ENCODE results near the gene CTU1.
A peak's percentile ranks its signal among the peaks of the same experiment; 100 is the strongest.

The CTU1 gene

DNA sequence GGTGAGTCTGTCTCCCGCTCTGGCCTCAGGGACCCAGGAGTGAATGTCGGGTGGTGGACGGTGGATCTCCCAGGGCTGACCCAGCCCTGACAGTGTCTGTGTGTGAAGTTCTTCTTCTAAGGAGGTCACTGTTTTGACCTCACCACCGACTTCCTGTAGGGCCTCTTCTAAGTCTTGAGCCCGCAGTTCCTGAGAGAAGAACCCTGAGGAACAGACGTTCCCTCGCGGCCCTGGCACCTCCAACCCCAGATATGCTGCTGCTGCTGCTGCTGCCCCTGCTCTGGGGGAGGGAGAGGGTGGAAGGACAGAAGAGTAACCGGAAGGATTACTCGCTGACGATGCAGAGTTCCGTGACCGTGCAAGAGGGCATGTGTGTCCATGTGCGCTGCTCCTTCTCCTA, 33.9 kb upstream of the CTU1 start, which contains the start of gene SIGLEC7:
Gene SIGLEC7, plus strand, starts transcription at position 183 of the 400 bp plus-strand sequence. Its CDS starts 69 bp downstream, at position 252.
- Histone ChIP-seq H3K9me3 (no peaks in the 10 kb centered on the region), H3K4me1 (no peaks in the 10 kb centered on the region), H3K36me3 (no peaks in the 10 kb centered on the region), H3K4me3 (no peak within 1 kb of the TSS), H3K27ac (no peak within 1 kb of the TSS), H3K27me3 (peaks cover 0 to 34% of the 10 kb centered on the region in 2 donors)
- DNase-seq, result peak in 1 of 2 donors; percentile 58
- TF ChIP-seq, protein P1, sequence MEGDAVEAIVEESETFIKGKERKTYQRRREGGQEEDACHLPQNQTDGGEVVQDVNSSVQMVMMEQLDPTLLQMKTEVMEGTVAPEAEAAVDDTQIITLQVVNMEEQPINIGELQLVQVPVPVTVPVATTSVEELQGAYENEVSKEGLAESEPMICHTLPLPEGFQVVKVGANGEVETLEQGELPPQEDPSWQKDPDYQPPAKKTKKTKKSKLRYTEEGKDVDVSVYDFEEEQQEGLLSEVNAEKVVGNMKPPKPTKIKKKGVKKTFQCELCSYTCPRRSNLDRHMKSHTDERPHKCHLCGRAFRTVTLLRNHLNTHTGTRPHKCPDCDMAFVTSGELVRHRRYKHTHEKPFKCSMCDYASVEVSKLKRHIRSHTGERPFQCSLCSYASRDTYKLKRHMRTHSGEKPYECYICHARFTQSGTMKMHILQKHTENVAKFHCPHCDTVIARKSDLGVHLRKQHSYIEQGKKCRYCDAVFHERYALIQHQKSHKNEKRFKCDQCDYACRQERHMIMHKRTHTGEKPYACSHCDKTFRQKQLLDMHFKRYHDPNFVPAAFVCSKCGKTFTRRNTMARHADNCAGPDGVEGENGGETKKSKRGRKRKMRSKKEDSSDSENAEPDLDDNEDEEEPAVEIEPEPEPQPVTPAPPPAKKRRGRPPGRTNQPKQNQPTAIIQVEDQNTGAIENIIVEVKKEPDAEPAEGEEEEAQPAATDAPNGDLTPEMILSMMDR (IDR thresholded peaks at IDR 0.05), result no peak
- intact Hi-C loops (cut with DNase I; ENCODE audit: low total_unique reads), result no loop called here

DNA sequence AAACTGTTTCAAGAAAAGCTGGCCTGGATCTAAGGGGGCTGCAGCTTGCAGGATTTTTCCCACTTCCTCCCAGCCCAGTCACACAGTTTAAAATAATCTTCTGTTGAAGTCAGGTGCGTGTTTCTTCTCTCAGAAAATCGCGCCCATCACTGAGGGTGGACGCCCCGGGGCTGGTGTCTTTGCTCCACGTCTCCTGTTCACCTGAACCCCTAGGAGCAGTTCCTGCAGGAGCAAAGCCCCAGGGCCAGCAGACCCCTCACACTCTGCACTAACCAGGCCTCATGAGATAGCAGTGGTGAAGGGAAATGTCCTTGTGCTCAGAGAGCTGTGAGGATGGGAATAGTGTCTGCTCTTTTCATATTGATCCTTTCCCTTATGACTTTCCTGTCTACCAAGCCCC, 33.0 kb upstream of the CTU1 start:
- no peaks in the 10 kb centered on the region for H3K9me3 ChIP-seq
- TF ChIP-seq, protein P1 (IDR thresholded peaks at IDR 0.05), result no peak

DNA sequence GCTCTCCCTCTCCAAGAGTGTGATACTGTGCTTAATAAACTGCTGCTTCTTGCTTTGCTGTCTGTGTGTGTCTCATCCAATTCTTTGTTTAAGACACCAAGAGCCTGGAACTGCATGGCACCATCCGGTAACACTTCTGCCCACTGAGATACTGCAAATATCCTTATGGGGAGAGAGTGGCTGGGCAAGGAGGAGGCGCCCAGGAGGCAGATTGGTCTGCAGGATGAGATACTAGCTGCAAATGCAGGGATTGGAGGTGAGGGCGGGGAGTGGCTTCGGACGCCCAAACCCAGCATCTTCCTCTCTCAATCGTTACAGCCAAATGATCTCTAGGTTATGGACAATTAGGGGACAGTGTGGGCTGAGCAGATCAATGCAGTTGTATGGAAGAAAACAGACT, 32.2 kb upstream of the CTU1 start:
- Histone ChIP-seq H3K27ac (no peak overlapping the region), H3K4me3 (no peak overlapping the region), H3K27me3 (peaks cover 0 to 36% of the 10 kb centered on the region in 2 donors), H3K4me1 (no peaks in the 10 kb centered on the region), H3K9me3 (no peaks in the 10 kb centered on the region), H3K36me3 (no peaks in the 10 kb centered on the region)
- no peak for DNase-seq
- intact Hi-C loops (cut with DNase I; ENCODE audit: low total_unique reads), result no loop called here
- TF ChIP-seq, protein P1 (IDR thresholded peaks at IDR 0.05), result no peak

More for the DNA sequence above, 33.0 kb upstream of the CTU1 start:
- Histone ChIP-seq H3K27me3 (peaks cover 0 to 36% of the 10 kb centered on the region in 2 donors), H3K4me3 (no peak overlapping the region), H3K27ac (no peak overlapping the region), H3K4me1 (no peaks in the 10 kb centered on the region), H3K36me3 (no peaks in the 10 kb centered on the region)
- intact Hi-C loops (cut with DNase I; ENCODE audit: low total_unique reads), result no loop called here
- no peak for DNase-seq

DNA sequence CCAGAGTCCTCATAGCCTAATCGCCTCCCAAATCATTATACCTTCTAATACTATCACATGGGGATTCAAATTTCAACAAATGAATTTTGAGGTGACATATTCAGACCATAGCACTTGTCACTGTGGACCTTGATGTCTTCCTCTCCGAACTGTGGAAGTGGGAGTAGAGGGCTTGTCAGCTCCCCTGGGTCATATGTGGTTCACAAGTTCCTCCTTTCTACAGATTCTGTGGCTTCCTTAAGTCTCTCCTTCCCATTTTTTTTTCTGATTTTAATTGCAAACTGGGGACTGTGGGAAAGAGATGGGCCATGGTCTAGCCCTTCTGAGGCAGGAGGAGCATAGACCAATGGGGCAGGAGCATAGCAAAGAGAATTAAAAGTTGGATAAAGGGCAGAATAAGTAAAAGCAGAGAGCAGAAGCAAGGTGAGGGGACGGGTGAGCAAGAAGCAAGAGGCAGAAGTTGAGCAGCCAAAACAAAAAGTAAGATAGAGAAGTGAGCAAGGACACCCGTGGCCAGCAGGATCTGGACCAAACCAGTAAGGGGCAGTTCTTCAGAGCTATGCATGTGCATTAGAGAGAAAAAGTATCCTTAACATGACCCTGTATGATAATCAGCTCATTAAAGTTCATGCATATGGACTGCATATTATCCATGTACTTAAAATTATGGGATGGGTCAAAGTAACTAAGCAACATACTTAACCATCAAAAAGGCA, 31.2 kb upstream of the CTU1 start:
- peak in 1 of 2 donors; percentile 53 for DNase-seq
- intact Hi-C loops (cut with DNase I; ENCODE audit: low total_unique reads), result no loop called here
- no peak overlapping the region for H3K27ac ChIP-seq

DNA sequence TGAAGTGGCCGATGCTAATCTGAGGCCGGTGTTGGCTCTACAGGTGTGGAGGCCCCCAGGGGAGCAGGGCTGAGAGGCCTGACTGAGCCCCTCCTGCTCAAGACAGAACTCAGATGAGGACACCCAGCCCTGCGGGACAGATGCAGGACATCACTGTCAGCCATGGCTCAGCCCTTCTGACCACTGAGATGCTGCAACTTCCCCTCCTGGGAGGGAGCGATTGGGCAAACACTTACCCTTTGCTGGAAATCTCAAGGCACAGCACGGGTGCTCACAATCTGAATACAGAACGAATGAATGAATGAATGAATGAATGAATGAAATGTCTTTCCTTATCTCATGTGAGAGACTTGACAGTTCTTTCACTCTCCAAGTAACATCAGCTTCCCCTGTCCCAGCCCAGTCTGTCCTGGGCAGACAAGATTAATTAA, 30.4 kb upstream of the CTU1 start:
- Histone ChIP-seq H3K4me3 (no peak overlapping the region), H3K36me3 (no peaks in the 10 kb centered on the region), H3K9me3 (no peaks in the 10 kb centered on the region), H3K27me3 (peaks cover 0 to 28% of the 10 kb centered on the region in 2 donors), H3K27ac (no peak overlapping the region), H3K4me1 (no peaks in the 10 kb centered on the region)
- peak; percentile 61 to 72 for DNase-seq
- intact Hi-C loops (cut with DNase I; ENCODE audit: low total_unique reads), result no loop called here
- TF ChIP-seq, protein P1 (IDR thresholded peaks at IDR 0.05), result no peak

More for the DNA sequence above, 31.2 kb upstream of the CTU1 start:
- H3K4me1 ChIP-seq, result no peaks in the 10 kb centered on the region
- no peaks in the 10 kb centered on the region for H3K36me3 ChIP-seq
- H3K9me3 ChIP-seq, result no peaks in the 10 kb centered on the region
- H3K27me3 ChIP-seq, result peaks cover 0 to 35% of the 10 kb centered on the region in 2 donors
- TF ChIP-seq, protein P1 (IDR thresholded peaks at IDR 0.05), result no peak
- no peak overlapping the region for H3K4me3 ChIP-seq

All from tibial artery (tissue), 4 donors.